ENCODE data around the gene RHOB. TPM values are rescaled to one million over a fixed set of nuclear protein-coding genes. Genes with fewer than 3 reads are reported as not detected.
A peak's percentile ranks its signal among the peaks of the same experiment; 100 is the strongest.
"Not testable (repeated sequence)": the region's sequence is repeated elsewhere in the genome, so short reads cannot be mapped to it uniquely, and the experiment has no call there.

Gene RHOB
- total and polyA plus RNA-seq, 4 donors: 82.6 to 634 (median 160) TPM

GRCh38 chr2:20491739-20492531 is 45.1 kb downstream of the RHOB start:
- H3K9me3 ChIP-seq (ENCODE audit: control insufficient read depth in 4 of 4, low read length in 3 of 4): no peaks in the 10 kb centered on the region
- no peak for DNase-seq (ENCODE audit: low spot score)
- TF ChIP-seq, protein P1, sequence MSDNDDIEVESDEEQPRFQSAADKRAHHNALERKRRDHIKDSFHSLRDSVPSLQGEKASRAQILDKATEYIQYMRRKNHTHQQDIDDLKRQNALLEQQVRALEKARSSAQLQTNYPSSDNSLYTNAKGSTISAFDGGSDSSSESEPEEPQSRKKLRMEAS (IDR thresholded peaks at IDR 0.05): no peak
- peak; percentile 32 to 51 for TF ChIP-seq RXRA (IDR thresholded peaks at IDR 0.05)
- H3K4me1 ChIP-seq (ENCODE audit: control insufficient read depth in 4 of 4, insufficient read depth in 4 of 4, low read length in 3 of 4): no peaks in the 10 kb centered on the region
- 86% methylated on average over 15 of the region's 15 CpGs for WGBS
- no peaks in the 10 kb centered on the region for H3K27me3 ChIP-seq (ENCODE audit: control insufficient read depth in 4 of 4, insufficient read depth in 4 of 4, low read length in 3 of 4)
- no peaks in the 10 kb centered on the region for H3K36me3 ChIP-seq (ENCODE audit: control insufficient read depth in 4 of 4, insufficient read depth in 3 of 4, low read depth in 1 of 4, low read length in 3 of 4)
- H3K9ac ChIP-seq (ENCODE audit: low read depth in 1 of 2, low read length in 2 of 2): no peak overlapping the region
- H3K27ac ChIP-seq (ENCODE audit: low read depth in 1 of 2, low read length in 2 of 2): no peak overlapping the region
- no peak overlapping the region for H3K4me3 ChIP-seq (ENCODE audit: low read depth in 1 of 3, low read length in 3 of 3)

DNA sequence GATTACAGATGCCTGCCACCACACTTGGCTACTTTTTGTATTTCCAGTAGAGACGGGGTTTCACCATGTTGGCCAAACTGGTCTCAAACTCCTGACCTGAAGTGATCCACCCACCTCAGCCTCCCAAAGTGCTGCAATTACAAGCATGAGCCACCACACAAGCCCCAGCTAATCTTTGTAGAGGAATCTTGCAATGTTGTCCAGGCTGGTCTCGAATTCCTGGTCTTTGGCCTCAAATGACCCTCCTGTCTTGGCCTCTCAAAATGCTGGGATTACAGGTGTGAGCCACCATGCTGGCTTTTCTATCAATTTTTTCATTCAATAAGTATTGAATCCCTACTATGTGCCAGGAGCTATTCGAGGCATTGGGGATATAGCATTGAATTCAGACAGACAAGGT is 46.2 kb downstream of the RHOB start:
- H3K9me3 ChIP-seq (ENCODE audit: control insufficient read depth in 4 of 4, low read length in 3 of 4); H3K27me3 ChIP-seq (ENCODE audit: control insufficient read depth in 4 of 4, insufficient read depth in 4 of 4, low read length in 3 of 4); H3K4me1 ChIP-seq (ENCODE audit: control insufficient read depth in 4 of 4, insufficient read depth in 4 of 4, low read length in 3 of 4); H3K36me3 ChIP-seq (ENCODE audit: control insufficient read depth in 4 of 4, insufficient read depth in 3 of 4, low read depth in 1 of 4, low read length in 3 of 4); DNase-seq (ENCODE audit: low spot score); H3K4me3 ChIP-seq (ENCODE audit: low read depth in 1 of 3, low read length in 3 of 3); H3K9ac ChIP-seq (ENCODE audit: low read depth in 1 of 2, low read length in 2 of 2); H3K27ac ChIP-seq (ENCODE audit: low read depth in 1 of 2, low read length in 2 of 2): not testable (repeated sequence)
- 91% methylated on average over 3 of the region's 3 CpGs for WGBS

DNA sequence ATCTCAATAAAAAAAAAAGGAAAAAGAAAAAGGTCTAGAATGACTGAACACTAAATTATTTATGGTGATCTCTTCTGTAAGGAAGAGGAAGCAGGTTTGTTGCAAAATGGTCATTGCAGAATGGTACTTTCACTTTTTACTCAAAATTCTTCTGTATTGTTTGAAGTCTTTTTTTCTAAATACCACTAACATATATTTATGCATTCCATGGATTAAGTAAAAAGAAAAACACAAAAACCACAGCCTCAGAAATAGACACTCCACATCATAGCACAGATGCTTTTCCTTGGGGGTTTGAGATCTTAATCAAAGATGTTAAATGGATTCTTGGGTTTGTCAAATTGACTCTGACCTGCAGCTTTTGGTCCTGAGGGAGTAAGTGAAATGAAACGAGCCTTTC is 47.4 kb downstream of the RHOB start:
- H3K9ac ChIP-seq (ENCODE audit: low read depth in 1 of 2, low read length in 2 of 2): no peak overlapping the region
- H3K4me1 ChIP-seq (ENCODE audit: control insufficient read depth in 4 of 4, insufficient read depth in 4 of 4, low read length in 3 of 4): no peaks in the 10 kb centered on the region
- no peak overlapping the region for H3K27ac ChIP-seq (ENCODE audit: low read depth in 1 of 2, low read length in 2 of 2)
- H3K27me3 ChIP-seq (ENCODE audit: control insufficient read depth in 4 of 4, insufficient read depth in 4 of 4, low read length in 3 of 4): no peaks in the 10 kb centered on the region
- no peaks in the 10 kb centered on the region for H3K36me3 ChIP-seq (ENCODE audit: control insufficient read depth in 4 of 4, insufficient read depth in 3 of 4, low read depth in 1 of 4, low read length in 3 of 4)
- no peaks in the 10 kb centered on the region for H3K9me3 ChIP-seq (ENCODE audit: control insufficient read depth in 4 of 4, low read length in 3 of 4)
- TF ChIP-seq JUND (IDR thresholded peaks at IDR 0.05) (no peak), NR2F2 (IDR thresholded peaks at IDR 0.05) (no peak), ATF3 (IDR thresholded peaks at IDR 0.05) (no peak), RAD21 (IDR thresholded peaks at IDR 0.05) (no peak), FOXA2 (IDR thresholded peaks at IDR 0.05) (no peak), RXRA (IDR thresholded peaks at IDR 0.05) (no peak), FOXA1 (IDR thresholded peaks at IDR 0.05) (no peak), HNF4A (conservative IDR thresholded peaks at IDR 0.05) (no peak), SP1 (IDR thresholded peaks at IDR 0.05) (no peak), TAF1 (conservative IDR thresholded peaks at IDR 0.05) (no peak), YY1 (IDR thresholded peaks at IDR 0.05) (no peak), EGR1 (IDR thresholded peaks at IDR 0.05; ENCODE audit: low read depth in 2 of 2) (no peak), GABPA (IDR thresholded peaks at IDR 0.05 in 1 of 2, conservative IDR thresholded peaks at IDR 0.05 in 1 of 2) (no peak), HNF4G (IDR thresholded peaks at IDR 0.05) (no peak)
- TF ChIP-seq, protein P1 (IDR thresholded peaks at IDR 0.05): no peak
- TF ChIP-seq, protein P2, sequence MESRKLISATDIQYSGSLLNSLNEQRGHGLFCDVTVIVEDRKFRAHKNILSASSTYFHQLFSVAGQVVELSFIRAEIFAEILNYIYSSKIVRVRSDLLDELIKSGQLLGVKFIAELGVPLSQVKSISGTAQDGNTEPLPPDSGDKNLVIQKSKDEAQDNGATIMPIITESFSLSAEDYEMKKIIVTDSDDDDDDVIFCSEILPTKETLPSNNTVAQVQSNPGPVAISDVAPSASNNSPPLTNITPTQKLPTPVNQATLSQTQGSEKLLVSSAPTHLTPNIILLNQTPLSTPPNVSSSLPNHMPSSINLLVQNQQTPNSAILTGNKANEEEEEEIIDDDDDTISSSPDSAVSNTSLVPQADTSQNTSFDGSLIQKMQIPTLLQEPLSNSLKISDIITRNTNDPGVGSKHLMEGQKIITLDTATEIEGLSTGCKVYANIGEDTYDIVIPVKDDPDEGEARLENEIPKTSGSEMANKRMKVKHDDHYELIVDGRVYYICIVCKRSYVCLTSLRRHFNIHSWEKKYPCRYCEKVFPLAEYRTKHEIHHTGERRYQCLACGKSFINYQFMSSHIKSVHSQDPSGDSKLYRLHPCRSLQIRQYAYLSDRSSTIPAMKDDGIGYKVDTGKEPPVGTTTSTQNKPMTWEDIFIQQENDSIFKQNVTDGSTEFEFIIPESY (IDR thresholded peaks at IDR 0.05): no peak
- TF ChIP-seq, protein P3, sequence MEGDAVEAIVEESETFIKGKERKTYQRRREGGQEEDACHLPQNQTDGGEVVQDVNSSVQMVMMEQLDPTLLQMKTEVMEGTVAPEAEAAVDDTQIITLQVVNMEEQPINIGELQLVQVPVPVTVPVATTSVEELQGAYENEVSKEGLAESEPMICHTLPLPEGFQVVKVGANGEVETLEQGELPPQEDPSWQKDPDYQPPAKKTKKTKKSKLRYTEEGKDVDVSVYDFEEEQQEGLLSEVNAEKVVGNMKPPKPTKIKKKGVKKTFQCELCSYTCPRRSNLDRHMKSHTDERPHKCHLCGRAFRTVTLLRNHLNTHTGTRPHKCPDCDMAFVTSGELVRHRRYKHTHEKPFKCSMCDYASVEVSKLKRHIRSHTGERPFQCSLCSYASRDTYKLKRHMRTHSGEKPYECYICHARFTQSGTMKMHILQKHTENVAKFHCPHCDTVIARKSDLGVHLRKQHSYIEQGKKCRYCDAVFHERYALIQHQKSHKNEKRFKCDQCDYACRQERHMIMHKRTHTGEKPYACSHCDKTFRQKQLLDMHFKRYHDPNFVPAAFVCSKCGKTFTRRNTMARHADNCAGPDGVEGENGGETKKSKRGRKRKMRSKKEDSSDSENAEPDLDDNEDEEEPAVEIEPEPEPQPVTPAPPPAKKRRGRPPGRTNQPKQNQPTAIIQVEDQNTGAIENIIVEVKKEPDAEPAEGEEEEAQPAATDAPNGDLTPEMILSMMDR (IDR thresholded peaks at IDR 0.05; ENCODE audit: low read depth, low read length, missing input control): no peak
- TF ChIP-seq, protein P4, sequence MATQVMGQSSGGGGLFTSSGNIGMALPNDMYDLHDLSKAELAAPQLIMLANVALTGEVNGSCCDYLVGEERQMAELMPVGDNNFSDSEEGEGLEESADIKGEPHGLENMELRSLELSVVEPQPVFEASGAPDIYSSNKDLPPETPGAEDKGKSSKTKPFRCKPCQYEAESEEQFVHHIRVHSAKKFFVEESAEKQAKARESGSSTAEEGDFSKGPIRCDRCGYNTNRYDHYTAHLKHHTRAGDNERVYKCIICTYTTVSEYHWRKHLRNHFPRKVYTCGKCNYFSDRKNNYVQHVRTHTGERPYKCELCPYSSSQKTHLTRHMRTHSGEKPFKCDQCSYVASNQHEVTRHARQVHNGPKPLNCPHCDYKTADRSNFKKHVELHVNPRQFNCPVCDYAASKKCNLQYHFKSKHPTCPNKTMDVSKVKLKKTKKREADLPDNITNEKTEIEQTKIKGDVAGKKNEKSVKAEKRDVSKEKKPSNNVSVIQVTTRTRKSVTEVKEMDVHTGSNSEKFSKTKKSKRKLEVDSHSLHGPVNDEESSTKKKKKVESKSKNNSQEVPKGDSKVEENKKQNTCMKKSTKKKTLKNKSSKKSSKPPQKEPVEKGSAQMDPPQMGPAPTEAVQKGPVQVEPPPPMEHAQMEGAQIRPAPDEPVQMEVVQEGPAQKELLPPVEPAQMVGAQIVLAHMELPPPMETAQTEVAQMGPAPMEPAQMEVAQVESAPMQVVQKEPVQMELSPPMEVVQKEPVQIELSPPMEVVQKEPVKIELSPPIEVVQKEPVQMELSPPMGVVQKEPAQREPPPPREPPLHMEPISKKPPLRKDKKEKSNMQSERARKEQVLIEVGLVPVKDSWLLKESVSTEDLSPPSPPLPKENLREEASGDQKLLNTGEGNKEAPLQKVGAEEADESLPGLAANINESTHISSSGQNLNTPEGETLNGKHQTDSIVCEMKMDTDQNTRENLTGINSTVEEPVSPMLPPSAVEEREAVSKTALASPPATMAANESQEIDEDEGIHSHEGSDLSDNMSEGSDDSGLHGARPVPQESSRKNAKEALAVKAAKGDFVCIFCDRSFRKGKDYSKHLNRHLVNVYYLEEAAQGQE (IDR thresholded peaks at IDR 0.05): no peak
- H3K4me3 ChIP-seq (ENCODE audit: low read depth in 1 of 3, low read length in 3 of 3): no peak overlapping the region
- 49% methylated on average over 1 of the region's 1 CpG for WGBS
- DNase-seq (ENCODE audit: low spot score): no peak

Measured in liver (tissue), 9 donors.